ENCODE results near the gene MTX3.

Gene MTX3

GRCh38 chr5:79931866-79932265 lies 59.2 kb downstream of the MTX3 start:
- no peak overlapping the region for H3K4me2 ChIP-seq (ENCODE audit: low read length)
- no peaks in the 10 kb centered on the region for H3K36me3 ChIP-seq (ENCODE audit: control insufficient read depth, low read length)
- no peak overlapping the region for H3K4me3 ChIP-seq (ENCODE audit: low read length)
- no peaks in the 10 kb centered on the region for H3K9me3 ChIP-seq (ENCODE audit: control insufficient read depth, insufficient read depth, low read length)
- no peaks in the 10 kb centered on the region for H4K20me1 ChIP-seq (ENCODE audit: control insufficient read depth, insufficient read depth, low read depth, low read length)
- no peaks in the 10 kb centered on the region for H3F3A ChIP-seq (ENCODE audit: control insufficient read depth, insufficient read depth)
- peaks cover 11% of the 10 kb centered on the region for H3K4me1 ChIP-seq (ENCODE audit: control insufficient read depth, low read length)
- no peak overlapping the region for H3K27ac ChIP-seq (ENCODE audit: low read depth, low read length)
- TF ChIP-seq EZH2phosphoT487 (IDR thresholded peaks at IDR 0.05; ENCODE audit: borderline replicate concordance, low read length): no peak
- TF ChIP-seq CTCF (IDR thresholded peaks at IDR 0.05; ENCODE audit: low read depth, low read length, poor library complexity, severe bottlenecking): no peak
- H3K79me2 ChIP-seq (ENCODE audit: control insufficient read depth, low read length): no peaks in the 10 kb centered on the region
- no peaks in the 10 kb centered on the region for H3K9me2 ChIP-seq (replicated peaks; ENCODE audit: control insufficient read depth, low read length)
- no peaks in the 10 kb centered on the region for H3K27me3 ChIP-seq (ENCODE audit: control insufficient read depth, low read length)

- H3K27me3 ChIP-seq (ENCODE audit: control insufficient read depth, low read length): no peaks in the 10 kb centered on the region
- no peak for TF ChIP-seq EZH2phosphoT487 (IDR thresholded peaks at IDR 0.05; ENCODE audit: borderline replicate concordance, low read length)
- no peak for TF ChIP-seq CTCF (IDR thresholded peaks at IDR 0.05; ENCODE audit: low read depth, low read length, poor library complexity, severe bottlenecking)
Observed at GRCh38 chr5:79931409-79931808, 59.7 kb downstream of the MTX3 start.

GRCh38 chr5:79929095-79929494 lies 62.0 kb downstream of the MTX3 start:
- Histone ChIP-seq H3K4me3 (ENCODE audit: low read length) (no peak overlapping the region), H3K9me2 (replicated peaks; ENCODE audit: control insufficient read depth, low read length) (no peaks in the 10 kb centered on the region), H3K36me3 (ENCODE audit: control insufficient read depth, low read length) (no peaks in the 10 kb centered on the region), H3K27ac (ENCODE audit: low read depth, low read length) (no peak overlapping the region), H3F3A (ENCODE audit: control insufficient read depth, insufficient read depth) (no peaks in the 10 kb centered on the region), H3K4me2 (ENCODE audit: low read length) (no peak overlapping the region), H3K4me1 (ENCODE audit: control insufficient read depth, low read length) (peaks cover 21% of the 10 kb centered on the region), H3K79me2 (ENCODE audit: control insufficient read depth, low read length) (no peaks in the 10 kb centered on the region), H3K27me3 (ENCODE audit: control insufficient read depth, low read length) (no peaks in the 10 kb centered on the region), H4K20me1 (ENCODE audit: control insufficient read depth, insufficient read depth, low read depth, low read length) (no peaks in the 10 kb centered on the region), H3K9me3 (ENCODE audit: control insufficient read depth, insufficient read depth, low read length) (no peaks in the 10 kb centered on the region)
- TF ChIP-seq CTCF (IDR thresholded peaks at IDR 0.05; ENCODE audit: low read depth, low read length, poor library complexity, severe bottlenecking): no peak
- TF ChIP-seq EZH2phosphoT487 (IDR thresholded peaks at IDR 0.05; ENCODE audit: borderline replicate concordance, low read length): no peak

More at GRCh38 chr5:79931409-79931808, 59.7 kb downstream of the MTX3 start:
- peaks cover 11% of the 10 kb centered on the region for H3K4me1 ChIP-seq (ENCODE audit: control insufficient read depth, low read length)
- H3K27ac ChIP-seq (ENCODE audit: low read depth, low read length): no peak overlapping the region
- no peak overlapping the region for H3K4me2 ChIP-seq (ENCODE audit: low read length)
- H3K9me3 ChIP-seq (ENCODE audit: control insufficient read depth, insufficient read depth, low read length): no peaks in the 10 kb centered on the region
- H4K20me1 ChIP-seq (ENCODE audit: control insufficient read depth, insufficient read depth, low read depth, low read length): no peaks in the 10 kb centered on the region
- H3K36me3 ChIP-seq (ENCODE audit: control insufficient read depth, low read length): no peaks in the 10 kb centered on the region
- H3K4me3 ChIP-seq (ENCODE audit: low read length): no peak overlapping the region
- H3K9me2 ChIP-seq (replicated peaks; ENCODE audit: control insufficient read depth, low read length): no peaks in the 10 kb centered on the region
- no peaks in the 10 kb centered on the region for H3K79me2 ChIP-seq (ENCODE audit: control insufficient read depth, low read length)
- H3F3A ChIP-seq (ENCODE audit: control insufficient read depth, insufficient read depth): no peaks in the 10 kb centered on the region

Data from DOHH2 (cell line).